Upper lobe of left lung (tissue), 4 donors: ENCODE measurements around the gene RNF183.

Experiments used
- CTCF ChIP-seq, 6 experiments: fragments of 450-650 bp in 4 of 6; fragments of 200-600 bp in 2 of 6; sonication (generic) in 2 of 6; IDR thresholded peaks; one replicate each; pipeline ENCODE4 v1.5.1; 2016 to 2019; ENCODE audit warnings: antibody characterized with exemption in 6 of 6
- EP300 ChIP-seq, 4 donors: sonication (generic); formaldehyde crosslinking; IDR thresholded peaks; one replicate each; pipeline ENCODE4 v1.5.1; 2017; ENCODE audit warnings: antibody characterized with exemption in 4 of 4, control low read depth in 2 of 4
- POLR2A ChIP-seq, 4 donors: fragments of 450-650 bp; IDR thresholded peaks; one replicate each; pipeline ENCODE4 v1.5.1; 2016 to 2017; ENCODE audit warnings: antibody characterized with exemption in 4 of 4, mild to moderate bottlenecking in 2 of 4
- POLR2AphosphoS5 ChIP-seq, 2 donors: sonication (generic); formaldehyde crosslinking; IDR thresholded peaks; one replicate each; pipeline ENCODE4 v1.5.1; 2017; ENCODE audit warnings: antibody characterized with exemption in 2 of 2

- TF ChIP-seq POLR2A (IDR thresholded peaks at IDR 0.05) = no peak
- TF ChIP-seq CTCF (IDR thresholded peaks at IDR 0.05) = no peak
- TF ChIP-seq POLR2AphosphoS5 (IDR thresholded peaks at IDR 0.05) = no peak
- no peak for TF ChIP-seq EP300 (IDR thresholded peaks at IDR 0.05)
Observed at GRCh38 chr9:113266174-113266573, 37.0 kb downstream of the RNF183 start.
